HEK293 (cell line): ENCODE measurements around the gene INKA1.
"Not testable (repeated sequence)": the region's sequence is repeated elsewhere in the genome, so short reads cannot be mapped to it uniquely, and the experiment has no call there.

Experiments
- REST ChIP-seq: fragments of 450-650 bp; formaldehyde crosslinking; IDR thresholded peaks from 2 replicates; pipeline ENCODE4 v1.5.1; 2016; ENCODE audit warnings: missing biosample characterization, missing genetic modification characterization
- SP2 ChIP-seq: fragments of 450-650 bp; formaldehyde crosslinking; IDR thresholded peaks from 2 replicates; pipeline ENCODE4 v1.5.1; 2016; ENCODE audit warnings: missing biosample characterization, missing genetic modification characterization
- ZNF155 ChIP-seq: fragments of 450-650 bp; formaldehyde crosslinking; IDR thresholded peaks from 2 replicates; pipeline ENCODE4 v1.5.1; 2016; ENCODE audit warnings: missing biosample characterization, missing genetic modification characterization
- ZNF174 ChIP-seq: fragments of 450-650 bp; formaldehyde crosslinking; IDR thresholded peaks from 2 replicates; pipeline ENCODE4 v1.5.0; 2017; ENCODE audit warnings: missing biosample characterization, mild to moderate bottlenecking, missing genetic modification characterization
- ZNF274 ChIP-seq, 2 experiments: fragments of 200-500 bp in 1 of 2; fragments of 450-650 bp in 1 of 2; sonication (Bioruptor generic) in 1 of 2; formaldehyde crosslinking in 1 of 2; IDR thresholded peaks; 2 replicates each; pipeline versions ENCODE4 v1.5.1 to v1.6.1; 2014 to 2016; ENCODE audit warnings: borderline replicate concordance in 1 of 2, inconsistent platforms in 1 of 2, low read length in 1 of 2, missing biosample characterization in 1 of 2, missing genetic modification characterization in 1 of 2
- TF ChIP-seq, protein P1 (sequence below): fragments of 450-650 bp; formaldehyde crosslinking; IDR thresholded peaks from 2 replicates; pipeline ENCODE4 v1.5.1; 2016; ENCODE audit warnings: missing biosample characterization, missing genetic modification characterization
- TF ChIP-seq, protein P2 (sequence below): sonication (generic); formaldehyde crosslinking; IDR thresholded peaks from 2 replicates; pipeline ENCODE4 v1.8.1; 2022; ENCODE audit warnings: mild to moderate bottlenecking, moderate library complexity, missing genetic modification reagents
- TF ChIP-seq, protein P3 (sequence below): fragments of 450-650 bp; formaldehyde crosslinking; IDR thresholded peaks from 2 replicates; pipeline ENCODE4 v1.5.1; 2017; ENCODE audit warnings: missing biosample characterization, missing genetic modification characterization

DNA sequence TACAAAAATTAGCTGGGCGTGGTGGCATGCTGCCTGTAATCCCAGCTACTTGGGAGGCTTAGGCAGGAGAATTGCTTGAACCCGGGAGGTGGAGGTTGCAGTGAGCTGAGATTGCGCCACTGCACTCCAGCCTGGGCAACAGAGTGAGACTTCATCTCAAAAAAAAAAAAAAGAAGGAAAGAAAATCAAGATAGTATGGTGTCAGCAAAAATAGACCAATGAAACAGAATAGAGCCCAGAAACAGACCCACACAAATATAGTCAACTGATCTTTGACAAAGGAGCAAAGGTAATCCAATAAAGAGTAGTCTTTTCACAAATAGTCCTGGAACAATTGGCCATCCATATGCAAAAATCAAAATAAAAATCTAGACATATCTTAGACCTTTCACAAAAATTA is 20.1 kb downstream of the INKA1 start:
- TF ChIP-seq, protein P1, sequence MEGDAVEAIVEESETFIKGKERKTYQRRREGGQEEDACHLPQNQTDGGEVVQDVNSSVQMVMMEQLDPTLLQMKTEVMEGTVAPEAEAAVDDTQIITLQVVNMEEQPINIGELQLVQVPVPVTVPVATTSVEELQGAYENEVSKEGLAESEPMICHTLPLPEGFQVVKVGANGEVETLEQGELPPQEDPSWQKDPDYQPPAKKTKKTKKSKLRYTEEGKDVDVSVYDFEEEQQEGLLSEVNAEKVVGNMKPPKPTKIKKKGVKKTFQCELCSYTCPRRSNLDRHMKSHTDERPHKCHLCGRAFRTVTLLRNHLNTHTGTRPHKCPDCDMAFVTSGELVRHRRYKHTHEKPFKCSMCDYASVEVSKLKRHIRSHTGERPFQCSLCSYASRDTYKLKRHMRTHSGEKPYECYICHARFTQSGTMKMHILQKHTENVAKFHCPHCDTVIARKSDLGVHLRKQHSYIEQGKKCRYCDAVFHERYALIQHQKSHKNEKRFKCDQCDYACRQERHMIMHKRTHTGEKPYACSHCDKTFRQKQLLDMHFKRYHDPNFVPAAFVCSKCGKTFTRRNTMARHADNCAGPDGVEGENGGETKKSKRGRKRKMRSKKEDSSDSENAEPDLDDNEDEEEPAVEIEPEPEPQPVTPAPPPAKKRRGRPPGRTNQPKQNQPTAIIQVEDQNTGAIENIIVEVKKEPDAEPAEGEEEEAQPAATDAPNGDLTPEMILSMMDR (tag by site-specific recombination): not testable (repeated sequence)
- TF ChIP-seq, protein P2, sequence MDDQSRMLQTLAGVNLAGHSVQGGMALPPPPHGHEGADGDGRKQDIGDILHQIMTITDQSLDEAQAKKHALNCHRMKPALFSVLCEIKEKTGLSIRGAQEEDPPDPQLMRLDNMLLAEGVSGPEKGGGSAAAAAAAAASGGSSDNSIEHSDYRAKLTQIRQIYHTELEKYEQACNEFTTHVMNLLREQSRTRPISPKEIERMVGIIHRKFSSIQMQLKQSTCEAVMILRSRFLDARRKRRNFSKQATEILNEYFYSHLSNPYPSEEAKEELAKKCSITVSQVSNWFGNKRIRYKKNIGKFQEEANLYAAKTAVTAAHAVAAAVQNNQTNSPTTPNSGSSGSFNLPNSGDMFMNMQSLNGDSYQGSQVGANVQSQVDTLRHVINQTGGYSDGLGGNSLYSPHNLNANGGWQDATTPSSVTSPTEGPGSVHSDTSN (CRISPR knock-in tag): not testable (repeated sequence)
- not testable (repeated sequence) for TF ChIP-seq ZNF155 (tag by site-specific recombination); REST (tag by site-specific recombination); ZNF274 (IDR thresholded peaks at IDR 0.05; ENCODE audit: low read length); ZNF274 (tag by site-specific recombination; IDR thresholded peaks at IDR 0.05; ENCODE audit: borderline replicate concordance); ZNF174 (tag by site-specific recombination); SP2 (tag by site-specific recombination)
- TF ChIP-seq, protein P3, sequence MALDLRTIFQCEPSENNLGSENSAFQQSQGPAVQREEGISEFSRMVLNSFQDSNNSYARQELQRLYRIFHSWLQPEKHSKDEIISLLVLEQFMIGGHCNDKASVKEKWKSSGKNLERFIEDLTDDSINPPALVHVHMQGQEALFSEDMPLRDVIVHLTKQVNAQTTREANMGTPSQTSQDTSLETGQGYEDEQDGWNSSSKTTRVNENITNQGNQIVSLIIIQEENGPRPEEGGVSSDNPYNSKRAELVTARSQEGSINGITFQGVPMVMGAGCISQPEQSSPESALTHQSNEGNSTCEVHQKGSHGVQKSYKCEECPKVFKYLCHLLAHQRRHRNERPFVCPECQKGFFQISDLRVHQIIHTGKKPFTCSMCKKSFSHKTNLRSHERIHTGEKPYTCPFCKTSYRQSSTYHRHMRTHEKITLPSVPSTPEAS: not testable (repeated sequence)
